HepG2 (cell line): Measurements from ENCODE around the gene PRKAG1.

Experiments used
- CTCF ChIP-seq: sonication (generic); formaldehyde crosslinking; IDR thresholded peaks from 2 replicates; pipeline ENCODE4 v1.5.0; 2020; ENCODE audit warnings: mild to moderate bottlenecking, missing genetic modification reagents, moderate library complexity
- EP300 ChIP-seq, 3 experiments: sonication (generic) in 1 of 3; formaldehyde crosslinking in 1 of 3; IDR thresholded peaks; 2 replicates each; pipeline versions ENCODE4 v1.5.1 to v1.6.1; 2011 to 2020; ENCODE audit warnings: low read depth in 2 of 3, low read length in 2 of 3, borderline replicate concordance in 1 of 3, improper control_type of control experiment in 1 of 3, mild to moderate bottlenecking in 1 of 3, missing genetic modification reagents in 1 of 3, moderate library complexity in 1 of 3
- IKZF4 ChIP-seq: sonication (generic); formaldehyde crosslinking; IDR thresholded peaks from 2 replicates; pipeline ENCODE4 v1.5.1; 2020; ENCODE audit warnings: borderline replicate concordance, mild to moderate bottlenecking, low read depth, missing genetic modification reagents; ENCODE audit errors: not compliant biosample characterization
- PBX2 ChIP-seq: IDR thresholded peaks from 2 replicates; pipeline ENCODE4 v1.6.1; 2016; ENCODE audit warnings: control low read depth
- POLR2AphosphoS5 ChIP-seq: IDR thresholded peaks from 2 replicates; pipeline ENCODE4 v1.6.1; 2012; ENCODE audit warnings: low read depth, low read length
- SAFB2 ChIP-seq: sonication (generic); formaldehyde crosslinking; IDR thresholded peaks from 2 replicates; pipeline ENCODE4 v1.5.1; 2020; ENCODE audit warnings: missing genetic modification reagents, low read depth, mild to moderate bottlenecking, borderline replicate concordance
- SAP130 ChIP-seq: IDR thresholded peaks from 2 replicates; pipeline ENCODE4 v1.6.1; 2016; ENCODE audit warnings: low read depth
- ZBTB44 ChIP-seq: sonication (generic); formaldehyde crosslinking; IDR thresholded peaks from 2 replicates; pipeline ENCODE4 v1.4.0; 2020; ENCODE audit warnings: missing genetic modification reagents
- ZNF121 ChIP-seq: sonication (generic); formaldehyde crosslinking; IDR thresholded peaks from 2 replicates; pipeline ENCODE4 v1.5.0; 2020; ENCODE audit warnings: mild to moderate bottlenecking, missing genetic modification reagents
- ZNF501 ChIP-seq: sonication (generic); formaldehyde crosslinking; IDR thresholded peaks from 2 replicates; pipeline ENCODE4 v1.5.1; 2020; ENCODE audit warnings: mild to moderate bottlenecking, moderate library complexity, missing genetic modification reagents
- ZNF580 ChIP-seq: IDR thresholded peaks from 2 replicates; pipeline ENCODE4 v1.6.1; 2016; ENCODE audit warnings: low read depth, borderline replicate concordance

- TF ChIP-seq ZNF580 (CRISPR knock-in tag) (no peak), ZBTB44 (CRISPR knock-in tag) (no peak), IKZF4 (CRISPR knock-in tag) (no peak), SAFB2 (CRISPR knock-in tag) (no peak), POLR2AphosphoS5 (no peak), ZNF121 (CRISPR knock-in tag) (no peak), EP300 (IDR thresholded peaks at IDR 0.05; ENCODE audit: low read depth in 2 of 2, low read length in 2 of 2) (no peak), EP300 (CRISPR knock-in tag; IDR thresholded peaks at IDR 0.05; ENCODE audit: borderline replicate concordance) (no peak), SAP130 (CRISPR knock-in tag) (no peak), PBX2 (CRISPR knock-in tag) (no peak), ZNF501 (CRISPR knock-in tag) (no peak), CTCF (CRISPR knock-in tag) (no peak)
These were observed 15.2 kb upstream of the PRKAG1 start for GRCh38 chr12:49033611-49034285.
